Endothelial cell of umbilical vein (primary cell): ENCODE results near the gene SPAG7. TPM values are rescaled to one million over a fixed set of nuclear protein-coding genes. Genes with fewer than 3 reads are reported as not detected.

Experiments
- BruUV-seq: library from RNA; stranded (reverse); fragments of 400-500 nt; replicated peaks from 2 replicates; lab custom pipeline; 2021; lab: Mats Ljungman, UMichigan
- CTCF ChIA-PET: fragments of 300-600, 350-600 bp; sonication (Branson Sonifier 250); formaldehyde crosslinking; loops from one replicate; lab custom pipeline; 2021; ENCODE audit warnings: antibody characterized with exemption, inconsistent platforms; lab: Charles Lee
- POLR2A ChIA-PET: fragments of 300-600, 350-600 bp; sonication (Branson Sonifier 250); formaldehyde crosslinking; loops from one replicate; lab custom pipeline; 2021; ENCODE audit warnings: antibody characterized with exemption, inconsistent platforms; lab: Charles Lee
- DNase-seq: peaks from one replicate; pipeline ENCODE4 v3.0.0-alpha.2; 2011; ENCODE audit warnings: low read depth, low spot score
- FAIRE-seq: peaks from 2 replicates; lab custom pipeline; 2011; peaks lifted over from hg19 to GRCh38; lab: Jason Lieb, UNC
- H2AFZ ChIP-seq: 2 replicates; pipeline ENCODE4 v1.6.0; 2012; ENCODE audit warnings: low read depth, low read length, control low read depth, inconsistent platforms
- H3K27ac ChIP-seq: 2 replicates; pipeline ENCODE4 v1.5.1; 2011; ENCODE audit warnings: low read depth, mild to moderate bottlenecking, control low read depth, low read length, moderate library complexity; ENCODE audit not compliant: insufficient read depth
- H3K27me3 ChIP-seq, 2 experiments: 2 replicates each; pipeline versions ENCODE4 v1.6.0 to v1.6.1; 2011; ENCODE audit warnings: low read length in 2 of 2, mixed read lengths in 1 of 2; ENCODE audit not compliant: control insufficient read depth in 2 of 2, insufficient read depth in 2 of 2
- H3K36me3 ChIP-seq, 2 experiments: 2 replicates in 1 of 2; 3 replicates in 1 of 2; pipeline ENCODE4 v1.5.1; 2011; ENCODE audit warnings: low read length in 2 of 2, mild to moderate bottlenecking in 1 of 2, moderate library complexity in 1 of 2; ENCODE audit not compliant: control insufficient read depth in 2 of 2, insufficient read depth in 2 of 2; ENCODE audit errors: extremely low read depth in 1 of 2
- H3K4me1 ChIP-seq: 3 replicates; pipeline ENCODE4 v1.5.1; 2011; ENCODE audit warnings: mild to moderate bottlenecking, low read length; ENCODE audit not compliant: control insufficient read depth, insufficient read depth; ENCODE audit errors: extremely low read depth
- H3K4me2 ChIP-seq: 2 replicates; pipeline ENCODE4 v1.6.1; 2011; ENCODE audit warnings: low read length, control low read depth, mixed read lengths; ENCODE audit not compliant: insufficient read depth
- H3K4me3 ChIP-seq, 3 experiments: fragments of 200-600 bp in 1 of 3; sonication (generic), shearing (Covaris generic) in 1 of 3; replicated peaks in 1 of 3; 2 replicates each; pipeline ENCODE4 v1.5.1; 2011 to 2016; ENCODE audit warnings: control low read depth in 3 of 3, low read length in 3 of 3, mild to moderate bottlenecking in 2 of 3, inconsistent platforms in 1 of 3, low read depth in 1 of 3, moderate library complexity in 1 of 3; ENCODE audit not compliant: insufficient read depth in 1 of 3
- H3K79me2 ChIP-seq: 2 replicates; pipeline ENCODE4 v1.6.0; 2012; ENCODE audit warnings: low read length, inconsistent platforms; ENCODE audit not compliant: control insufficient read depth, insufficient read depth
- H3K9ac ChIP-seq: replicated peaks from 2 replicates; pipeline ENCODE3; 2011; ENCODE audit warnings: low read length, control low read depth; ENCODE audit not compliant: insufficient read depth; ENCODE audit errors: extremely low read depth
- H3K9me1 ChIP-seq: replicated peaks from 3 replicates; pipeline ENCODE4 v1.6.0; 2011; ENCODE audit warnings: mild to moderate bottlenecking, low read length; ENCODE audit not compliant: control insufficient read depth, insufficient read depth; ENCODE audit errors: extremely low read depth
- H3K9me3 ChIP-seq: replicated peaks from 2 replicates; pipeline ENCODE4 v1.5.1; 2012; ENCODE audit warnings: low read length, inconsistent platforms; ENCODE audit not compliant: control insufficient read depth, insufficient read depth
- H4K20me1 ChIP-seq: replicated peaks from 2 replicates; pipeline ENCODE3; 2011; ENCODE audit warnings: mild to moderate bottlenecking, low read length; ENCODE audit not compliant: control insufficient read depth, insufficient read depth; ENCODE audit errors: extremely low read depth
- CTCF ChIP-seq, 2 donors: IDR thresholded peaks; 1 replicate in 1 of 2; 2 replicates in 1 of 2; pipeline ENCODE4 v1.5.1; 2011; ENCODE audit warnings: low read length in 2 of 2, mild to moderate bottlenecking in 2 of 2, moderate library complexity in 2 of 2, control low read depth in 1 of 2, inconsistent platforms in 1 of 2, low read depth in 1 of 2; ENCODE audit not compliant: insufficient read depth in 1 of 2; ENCODE audit errors: extremely low read depth in 1 of 2
- EZH2 ChIP-seq: IDR thresholded peaks from 2 replicates; pipeline ENCODE4 v1.6.1; 2012; ENCODE audit warnings: borderline replicate concordance, low read depth, mild to moderate bottlenecking, moderate library complexity, low read length, inconsistent platforms; ENCODE audit not compliant: severe bottlenecking
- FOS ChIP-seq: IDR thresholded peaks from 2 replicates; pipeline ENCODE4 v1.6.1; 2011; ENCODE audit warnings: mild to moderate bottlenecking, low read length, moderate library complexity, borderline replicate concordance; ENCODE audit not compliant: insufficient read depth
- GATA2 ChIP-seq: IDR thresholded peaks from 2 replicates; pipeline ENCODE4 v1.7.0; 2011; ENCODE audit warnings: low read depth, mild to moderate bottlenecking, moderate library complexity, mixed read lengths, low read length; ENCODE audit not compliant: insufficient read length, insufficient read depth
- JUN ChIP-seq: IDR thresholded peaks from 2 replicates; pipeline ENCODE4 v1.6.1; 2011; ENCODE audit warnings: borderline replicate concordance, low read depth; ENCODE audit not compliant: insufficient read length, insufficient read depth
- MAX ChIP-seq: IDR thresholded peaks from 2 replicates; pipeline ENCODE4 v1.6.1; 2011; ENCODE audit not compliant: insufficient read depth, insufficient read length
- MYC ChIP-seq: IDR thresholded peaks from one replicate; pipeline ENCODE4 v1.6.1; 2011; ENCODE audit warnings: mild to moderate bottlenecking, low read depth, low read length
- POLR2A ChIP-seq: IDR thresholded peaks from 2 replicates; pipeline ENCODE4 v1.6.1; 2012; ENCODE audit warnings: low read depth, mild to moderate bottlenecking, control low read depth, low read length
- POLR2AphosphoS5 ChIP-seq: IDR thresholded peaks from 2 replicates; pipeline ENCODE4 v1.6.1; 2012; ENCODE audit warnings: low read depth, mild to moderate bottlenecking, control low read depth, low read length, moderate library complexity; ENCODE audit not compliant: insufficient read depth
- dilution Hi-C: fragments of 300-500 bp; cut with MboI; formaldehyde crosslinking; loops from one replicate; pipeline ENCODE4 v1.15.0; 2019; ENCODE audit warnings: low sequenced_read_pairs; ENCODE audit not compliant: extremely low pct_ligation_motif_present
- intact Hi-C: fragments of 100-400 bp; cut with micrococcal nuclease; formaldehyde crosslinking; loops from one replicate; pipeline ENCODE4 v1.10.0; 2022
- polyA plus RNA-seq, 4 experiments: library from polyadenylated mRNA; depleted of rRNA in 3 of 4; stranded (reverse) in 3 of 4; unstranded in 1 of 4; fragments of >200 nt; gene quantifications; 2 replicates each; pipeline versions ENCODE4 v1.2.1 to v1.2.3, GENCODE V29; 2011 to 2012; ENCODE audit warnings: missing spikeins in 1 of 4
- total RNA-seq: library from RNA; stranded (reverse); gene quantifications from 2 replicates; pipeline ENCODE4 v1.2.3, GENCODE V29; 2021

Gene SPAG7
- total and polyA plus RNA-seq, 2 donors (not counting 3 experiments of a cell fraction or from before 2014, with no cell fraction given): 68.6 to 75.2 TPM

GRCh38 chr17:4939796-4940554 is 27.6 kb downstream of the SPAG7 start, which contains the start of the genes RNF167 and SLC25A11:
TSS of gene RNF167 (plus strand) at chr17:4940268. CDS start at chr17:4940910, 642 bp downstream.
TSS of gene SLC25A11 (minus strand) at chr17:4940046. CDS start at chr17:4939910, 136 bp downstream.
- Histone ChIP-seq H3K79me2 (peaks cover 59% of the 10 kb centered on the region), H3K4me3 (peak within 1 kb of the TSS; percentile 45 to 84 (median 77))
- intact Hi-C loops: loop anchor here (1.0 to 2.0 kb wide), 5 partner anchors 8 to 59 kb away; partner anchors contain the start of genes CAMTA2, PFN1 and SPAG7

More at GRCh38 chr17:4939796-4940554, 27.6 kb downstream of the SPAG7 start, which contains the start of the genes RNF167 and SLC25A11:
- ChIA-PET CTCF (interaction anchor here (0.6 to 3.3 kb wide), 15 partner anchors 13 to 230 kb away, joined by 3 to 44 read pairs (median 4); partner anchors contain the start of genes CHRNE, INCA1, KIF1C and SPAG7), POLR2A (interaction anchor here (0.7 to 2.3 kb wide), 5 partner anchors 11 to 31 kb away, joined by 4 to 15 read pairs (median 4); partner anchors contain the start of genes ENO3 and SPAG7)
- peaks cover 21% of the 10 kb centered on the region for H3K4me1 ChIP-seq
- H3K9me3 ChIP-seq: no peaks in the 10 kb centered on the region
- no peak for TF ChIP-seq CTCF (IDR thresholded peaks at IDR 0.05; ENCODE audit: extremely low read depth in 1 of 2, insufficient read depth in 1 of 2, low read depth in 1 of 2, low read length in 2 of 2)
- no peak for TF ChIP-seq MYC
- TF ChIP-seq POLR2AphosphoS5: peak; percentile 84
- TF ChIP-seq EZH2: no peak
- peak; percentile 31 for TF ChIP-seq MAX
- TF ChIP-seq JUN: no peak
- peak; percentile 85 for TF ChIP-seq POLR2A
- TF ChIP-seq FOS: no peak
- TF ChIP-seq GATA2: no peak
- no peaks in the 10 kb centered on the region for H4K20me1 ChIP-seq
- H3K36me3 ChIP-seq: peaks cover 8 to 37% of the 10 kb centered on the region in 2 experiments
- H3K27me3 ChIP-seq: no peaks in the 10 kb centered on the region
- H3K9ac ChIP-seq: peak within 1 kb of the TSS; percentile 88
- no TSS peak for BruUV-seq
- H3K4me2 ChIP-seq: peak within 1 kb of the TSS; percentile 89
- H3K9me1 ChIP-seq: no peaks in the 10 kb centered on the region
- peak within 1 kb of the TSS; percentile 81 for H3K27ac ChIP-seq
- DNase-seq (peak; percentile 100), FAIRE-seq (peak; percentile 98)
- peak within 1 kb of the TSS; percentile 40 for H2AFZ ChIP-seq
- dilution Hi-C loops: no loop called here
